RWPE2 (cell line): ENCODE data around the gene AFG3L2.

Source experiments
- ATAC-seq: fragments of 200-7000 bp; cut with Tn5 transposase; 3 replicates; pipeline ENCODE4 v1.9.1; 2021; ENCODE audit warnings: low read depth
- DNase-seq: peaks from one replicate; pipeline ENCODE4 v3.0.0-alpha.2; 2020; ENCODE audit warnings: low spot score
- H3K27ac ChIP-seq: fragments of 450-650 bp; 2 replicates; pipeline ENCODE4 v1.5.1; 2017; ENCODE audit warnings: mild to moderate bottlenecking; ENCODE audit not compliant: poor library complexity, severe bottlenecking
- H3K27me3 ChIP-seq: fragments of 250-450 bp; sonication (Bioruptor Pico); 2 replicates; pipeline ENCODE4 v1.5.1; 2021; ENCODE audit warnings: mild to moderate bottlenecking, moderate library complexity; ENCODE audit not compliant: insufficient read depth, poor library complexity, severe bottlenecking
- H3K36me3 ChIP-seq: fragments of 250-450 bp; sonication (Bioruptor Pico); 2 replicates; pipeline ENCODE4 v1.5.1; 2020; ENCODE audit warnings: low read depth, mild to moderate bottlenecking, moderate library complexity
- H3K4me1 ChIP-seq: fragments of 250-450 bp; sonication (Bioruptor Pico); 2 replicates; pipeline ENCODE4 v1.5.1; 2021; ENCODE audit warnings: mild to moderate bottlenecking, moderate library complexity; ENCODE audit not compliant: insufficient read depth, poor library complexity, severe bottlenecking
- H3K4me3 ChIP-seq: fragments of 250-450 bp; sonication (Bioruptor Pico); 2 replicates; pipeline ENCODE4 v1.5.1; 2021; ENCODE audit warnings: mild to moderate bottlenecking, moderate library complexity; ENCODE audit not compliant: severe bottlenecking
- H3K9me3 ChIP-seq: fragments of 250-450 bp; sonication (Bioruptor Pico); 2 replicates; pipeline ENCODE4 v1.5.1; 2021; ENCODE audit warnings: mild to moderate bottlenecking, moderate library complexity; ENCODE audit not compliant: severe bottlenecking
- TF ChIP-seq, protein P1 (sequence below): fragments of 450-650 bp; IDR thresholded peaks from one replicate; pipeline ENCODE4 v1.5.1; 2017; ENCODE audit warnings: mild to moderate bottlenecking, moderate library complexity; ENCODE audit not compliant: poor library complexity, severe bottlenecking

AFG3L2 gene

DNA sequence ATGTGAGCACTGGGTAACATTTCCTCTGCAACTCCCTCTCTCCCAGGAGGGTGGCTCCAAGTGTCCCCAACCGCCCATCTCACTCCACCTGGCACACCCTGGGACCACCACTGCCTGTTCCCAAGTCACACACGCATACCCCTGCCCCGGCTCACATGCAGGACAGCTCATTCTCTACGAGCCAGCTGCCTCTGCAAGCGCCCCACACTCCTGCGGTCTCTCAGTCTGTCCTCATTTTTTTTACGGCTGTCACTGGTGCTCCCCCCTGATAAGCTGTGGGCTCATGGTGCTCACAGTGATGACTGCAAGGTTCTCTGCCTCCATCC, 30.8 kb downstream of the AFG3L2 start:
- ATAC-seq (no peak), DNase-seq (no peak)
- Histone ChIP-seq H3K27ac (no peak overlapping the region), H3K27me3 (no peaks in the 10 kb centered on the region), H3K36me3 (peaks cover 90% of the 10 kb centered on the region), H3K4me1 (no peaks in the 10 kb centered on the region), H3K4me3 (no peak overlapping the region), H3K9me3 (no peaks in the 10 kb centered on the region)
- TF ChIP-seq, protein P1, sequence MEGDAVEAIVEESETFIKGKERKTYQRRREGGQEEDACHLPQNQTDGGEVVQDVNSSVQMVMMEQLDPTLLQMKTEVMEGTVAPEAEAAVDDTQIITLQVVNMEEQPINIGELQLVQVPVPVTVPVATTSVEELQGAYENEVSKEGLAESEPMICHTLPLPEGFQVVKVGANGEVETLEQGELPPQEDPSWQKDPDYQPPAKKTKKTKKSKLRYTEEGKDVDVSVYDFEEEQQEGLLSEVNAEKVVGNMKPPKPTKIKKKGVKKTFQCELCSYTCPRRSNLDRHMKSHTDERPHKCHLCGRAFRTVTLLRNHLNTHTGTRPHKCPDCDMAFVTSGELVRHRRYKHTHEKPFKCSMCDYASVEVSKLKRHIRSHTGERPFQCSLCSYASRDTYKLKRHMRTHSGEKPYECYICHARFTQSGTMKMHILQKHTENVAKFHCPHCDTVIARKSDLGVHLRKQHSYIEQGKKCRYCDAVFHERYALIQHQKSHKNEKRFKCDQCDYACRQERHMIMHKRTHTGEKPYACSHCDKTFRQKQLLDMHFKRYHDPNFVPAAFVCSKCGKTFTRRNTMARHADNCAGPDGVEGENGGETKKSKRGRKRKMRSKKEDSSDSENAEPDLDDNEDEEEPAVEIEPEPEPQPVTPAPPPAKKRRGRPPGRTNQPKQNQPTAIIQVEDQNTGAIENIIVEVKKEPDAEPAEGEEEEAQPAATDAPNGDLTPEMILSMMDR = no peak

DNA sequence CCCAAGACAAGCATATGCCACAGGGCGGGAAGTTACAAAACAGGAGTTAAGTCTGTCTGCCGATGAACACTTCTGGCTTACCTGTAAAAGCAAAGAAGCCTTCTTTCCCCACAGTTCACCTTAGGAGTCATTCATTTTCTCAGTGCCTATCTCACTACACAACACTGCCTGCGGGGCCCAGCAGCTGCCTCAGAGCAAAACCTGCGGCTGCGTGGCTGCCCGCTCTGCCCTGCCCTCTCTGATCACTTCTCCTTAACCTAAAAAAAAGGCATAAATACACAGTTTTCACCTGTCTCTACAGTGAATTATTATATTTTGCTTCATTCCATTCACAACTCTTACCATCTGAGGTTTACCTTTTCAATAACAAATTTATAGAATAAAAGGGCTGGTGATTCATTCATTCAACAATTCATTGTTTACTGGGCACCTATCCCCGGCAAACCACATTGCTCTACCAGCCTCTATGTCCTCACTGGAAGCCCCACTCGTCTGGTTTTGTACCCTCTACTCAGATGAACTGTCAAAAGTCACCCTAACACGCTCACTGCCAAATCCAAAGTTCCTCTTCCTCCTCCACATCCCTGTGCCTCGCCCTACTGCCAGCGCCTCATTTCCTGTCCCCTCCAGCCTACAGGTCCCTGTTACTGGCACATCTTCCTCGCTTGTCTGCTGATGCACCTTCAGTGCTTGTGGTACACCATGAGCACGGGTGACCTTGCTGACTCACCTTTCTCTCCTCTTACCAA, 31.4 kb downstream of the AFG3L2 start:
- Histone ChIP-seq H3K9me3 (no peaks in the 10 kb centered on the region), H3K27me3 (no peaks in the 10 kb centered on the region), H3K27ac (no peak overlapping the region), H3K36me3 (peaks cover 84% of the 10 kb centered on the region), H3K4me3 (no peak overlapping the region), H3K4me1 (no peaks in the 10 kb centered on the region)
- TF ChIP-seq, protein P1 = no peak
- no peak for ATAC-seq
- DNase-seq = no peak

DNA sequence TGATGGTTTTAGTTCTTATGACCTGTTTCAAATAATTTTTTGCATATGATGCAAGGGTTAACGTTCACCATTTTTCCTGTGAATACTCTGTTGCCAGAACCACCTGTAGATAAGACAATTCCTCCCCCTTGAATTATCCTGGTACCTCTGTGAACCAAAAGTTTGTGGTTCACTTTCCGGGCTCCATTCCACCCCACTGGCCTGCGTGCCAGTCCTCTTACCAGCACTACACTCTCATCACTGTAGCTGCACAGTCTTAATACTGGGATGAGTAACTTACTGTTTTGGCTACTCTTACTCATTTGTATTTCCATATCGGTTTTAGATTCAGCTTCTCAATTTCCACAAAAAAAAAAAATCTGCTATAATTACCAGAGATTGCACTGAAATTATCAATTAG, 34.4 kb downstream of the AFG3L2 start:
- Histone ChIP-seq H3K9me3 (no peaks in the 10 kb centered on the region), H3K27ac (no peak overlapping the region), H3K36me3 (peaks cover 67% of the 10 kb centered on the region), H3K27me3 (no peaks in the 10 kb centered on the region), H3K4me3 (no peak overlapping the region), H3K4me1 (no peaks in the 10 kb centered on the region)
- TF ChIP-seq, protein P1 = no peak
- ATAC-seq (no peak), DNase-seq (no peak)

DNA sequence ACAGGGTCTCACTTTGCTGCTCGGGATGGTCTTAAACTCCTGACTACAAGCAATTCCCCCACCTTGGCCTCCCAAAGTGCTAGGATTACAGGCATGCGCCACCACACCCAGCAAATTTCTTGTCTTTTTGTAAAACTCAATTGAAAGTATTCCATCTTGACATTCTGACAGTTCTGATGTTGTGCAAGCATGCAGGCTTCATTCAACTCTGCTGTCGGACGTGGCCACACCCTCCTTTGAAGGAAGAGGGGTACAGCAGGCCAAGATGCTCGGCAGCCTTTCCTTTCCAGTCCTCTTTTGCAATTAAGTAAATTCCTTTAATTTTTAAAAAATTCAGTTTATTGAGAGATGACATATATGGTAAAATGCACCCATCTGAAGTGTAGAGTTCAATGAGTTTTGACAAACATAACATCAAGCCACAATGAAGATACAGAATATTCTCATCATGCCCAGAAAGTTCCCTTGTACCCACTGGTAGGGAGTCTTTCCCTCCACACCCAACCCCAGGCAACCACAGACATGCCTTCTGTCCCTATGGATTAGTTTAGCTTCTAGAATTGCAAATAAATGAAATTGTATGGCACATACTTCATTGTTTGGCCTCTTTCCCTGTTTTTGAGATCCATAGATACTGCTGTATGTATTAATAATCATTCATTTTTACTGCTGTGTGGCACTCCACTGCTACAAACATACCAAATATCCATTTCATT, 35.9 kb downstream of the AFG3L2 start:
- TF ChIP-seq, protein P1 = no peak
- H3K4me1 ChIP-seq = peaks cover 13% of the 10 kb centered on the region
- no peaks in the 10 kb centered on the region for H3K27me3 ChIP-seq
- DNase-seq = no peak
- H3K4me3 ChIP-seq = no peak overlapping the region
- H3K9me3 ChIP-seq = no peaks in the 10 kb centered on the region
- H3K36me3 ChIP-seq = peaks cover 69% of the 10 kb centered on the region
- H3K27ac ChIP-seq = no peak overlapping the region
- no peak for ATAC-seq

DNA sequence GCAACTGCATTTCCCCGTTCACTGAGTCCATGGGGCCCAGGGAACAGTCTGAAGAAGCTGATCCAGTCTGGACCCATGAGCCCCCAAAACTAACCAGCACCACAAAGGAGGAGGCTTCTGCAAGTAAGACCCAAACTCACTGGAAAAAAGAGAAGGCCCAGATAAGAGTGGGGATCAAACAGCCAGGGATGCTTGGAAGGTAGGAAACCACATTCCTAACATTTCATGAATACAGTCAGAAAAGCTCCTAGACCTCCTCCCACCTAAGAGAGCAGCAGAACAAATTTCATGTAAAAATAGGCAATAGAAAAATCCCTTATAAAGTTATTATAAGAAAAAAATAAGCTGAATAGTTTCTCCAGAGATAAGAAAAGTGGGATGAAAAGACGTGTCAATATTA, 38.6 kb downstream of the AFG3L2 start:
- peaks cover 13% of the 10 kb centered on the region for H3K4me1 ChIP-seq
- H3K36me3 ChIP-seq = peaks cover 65% of the 10 kb centered on the region

More for the DNA sequence above, 38.6 kb downstream of the AFG3L2 start:
- Histone ChIP-seq H3K9me3 (no peaks in the 10 kb centered on the region), H3K27me3 (no peaks in the 10 kb centered on the region), H3K4me3 (no peak overlapping the region), H3K27ac (no peak overlapping the region)
- ATAC-seq (no peak), DNase-seq (no peak)
- TF ChIP-seq, protein P1 = no peak
